Central memory CD8-positive, alpha-beta T cell (primary cell): Measurements from ENCODE around the gene DSG4.

Experiments
- ATAC-seq: fragments of 150-1000 bp; cut with Tn5 transposase; replicated peaks from 2 replicates; pipeline ENCODE4 v1.10.0; 2022; ENCODE audit warnings: mild to moderate bottlenecking, moderate FRiP score, moderate number of reproducible peaks; ENCODE audit not compliant: poor library complexity, severe bottlenecking; ENCODE audit errors: extremely low read depth
- DNase-seq, 2 donors: peaks; one replicate each; pipeline ENCODE4 v3.0.0; 2021; ENCODE audit warnings: low spot score in 2 of 2
- H3K27ac Mint-ChIP-seq: one replicate; pipeline ENCODE4 v1.8.0; 2022; ENCODE audit warnings: low read depth, mild to moderate bottlenecking, moderate library complexity, mixed read lengths
- H3K27me3 Mint-ChIP-seq: one replicate; pipeline ENCODE4 v1.8.0; 2022; ENCODE audit warnings: mixed read lengths
- H3K36me3 Mint-ChIP-seq: one replicate; pipeline ENCODE4 v1.8.0; 2022; ENCODE audit warnings: mild to moderate bottlenecking, moderate library complexity, mixed read lengths; ENCODE audit not compliant: insufficient read depth
- H3K4me1 Mint-ChIP-seq: one replicate; pipeline ENCODE4 v1.8.0; 2022; ENCODE audit warnings: mixed read lengths
- H3K4me3 Mint-ChIP-seq: one replicate; pipeline ENCODE4 v1.8.0; 2022; ENCODE audit warnings: mild to moderate bottlenecking, moderate library complexity, mixed read lengths
- H3K9me3 Mint-ChIP-seq: one replicate; pipeline ENCODE4 v1.8.0; 2022; ENCODE audit warnings: mixed read lengths

DSG4 gene

GRCh38 chr18:31438402-31438801, 61.8 kb downstream of the DSG4 start:
- Mint-ChIP-seq H3K27me3 (no peaks in the 10 kb centered on the region), H3K4me1 (no peaks in the 10 kb centered on the region), H3K36me3 (no peaks in the 10 kb centered on the region), H3K27ac (no peak overlapping the region), H3K9me3 (no peaks in the 10 kb centered on the region), H3K4me3 (no peak overlapping the region)
- DNase-seq, result no peak
- no peak for ATAC-seq

DNA sequence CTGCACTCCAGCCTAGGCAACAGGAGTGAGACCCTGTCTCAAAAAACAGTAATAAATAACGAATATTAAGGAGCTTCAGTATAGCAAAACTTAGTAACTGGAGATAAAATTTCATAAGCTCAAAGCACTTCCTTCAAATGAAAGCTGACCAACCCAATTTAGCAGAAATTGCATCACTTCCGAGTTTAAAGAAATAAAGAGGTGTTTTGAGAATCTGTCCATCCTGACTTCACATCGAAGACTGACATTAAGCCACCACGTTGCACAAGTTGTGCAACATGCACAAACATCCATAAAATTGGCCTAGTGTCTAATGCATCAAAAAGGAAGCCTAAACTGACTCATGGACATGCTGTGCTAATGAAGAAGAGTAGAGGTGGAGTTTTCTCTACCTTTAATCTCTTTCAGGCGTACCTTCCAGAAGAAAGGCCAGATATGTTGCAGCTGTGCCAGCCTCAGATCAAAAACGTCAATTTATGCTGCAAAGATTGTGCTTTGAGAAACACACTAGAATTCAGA, 63.3 kb downstream of the DSG4 start:
- Mint-ChIP-seq H3K4me1 (no peaks in the 10 kb centered on the region), H3K9me3 (no peaks in the 10 kb centered on the region), H3K36me3 (no peaks in the 10 kb centered on the region), H3K27me3 (no peaks in the 10 kb centered on the region), H3K27ac (no peak overlapping the region), H3K4me3 (no peak overlapping the region)
- ATAC-seq (no peak), DNase-seq (no peak)

- no peaks in the 10 kb centered on the region for H3K4me1 Mint-ChIP-seq
- DNase-seq (no peak), ATAC-seq (no peak)
- no peak overlapping the region for H3K4me3 Mint-ChIP-seq
- H3K27me3 Mint-ChIP-seq, result no peaks in the 10 kb centered on the region
- no peak overlapping the region for H3K27ac Mint-ChIP-seq
- no peaks in the 10 kb centered on the region for H3K9me3 Mint-ChIP-seq
- no peaks in the 10 kb centered on the region for H3K36me3 Mint-ChIP-seq
These were observed 64.2 kb downstream of the DSG4 start for GRCh38 chr18:31440787-31441186.

DNA sequence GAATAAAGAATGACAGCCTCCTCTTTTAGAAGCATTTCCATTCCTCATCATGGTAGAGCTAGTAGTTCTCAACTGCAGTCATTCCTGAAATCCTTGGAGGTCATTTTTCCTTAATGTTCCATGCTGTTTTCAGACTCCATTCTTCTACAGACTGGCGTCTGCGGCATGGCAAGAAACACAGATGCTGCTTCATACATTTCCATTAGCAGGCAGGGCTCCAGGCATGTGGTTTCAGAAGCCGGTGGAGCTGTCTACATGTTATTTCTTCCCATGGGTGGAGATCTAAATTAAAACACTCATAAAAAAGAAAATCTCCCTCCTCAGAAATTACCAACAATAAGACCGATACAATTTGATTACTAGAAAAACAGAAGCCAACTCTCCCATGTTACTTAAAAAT, 64.9 kb downstream of the DSG4 start:
- Mint-ChIP-seq H3K4me3 (no peak overlapping the region), H3K9me3 (no peaks in the 10 kb centered on the region), H3K27ac (no peak overlapping the region), H3K36me3 (no peaks in the 10 kb centered on the region), H3K27me3 (no peaks in the 10 kb centered on the region), H3K4me1 (no peaks in the 10 kb centered on the region)
- DNase-seq, result no peak
- ATAC-seq, result no peak

DNA sequence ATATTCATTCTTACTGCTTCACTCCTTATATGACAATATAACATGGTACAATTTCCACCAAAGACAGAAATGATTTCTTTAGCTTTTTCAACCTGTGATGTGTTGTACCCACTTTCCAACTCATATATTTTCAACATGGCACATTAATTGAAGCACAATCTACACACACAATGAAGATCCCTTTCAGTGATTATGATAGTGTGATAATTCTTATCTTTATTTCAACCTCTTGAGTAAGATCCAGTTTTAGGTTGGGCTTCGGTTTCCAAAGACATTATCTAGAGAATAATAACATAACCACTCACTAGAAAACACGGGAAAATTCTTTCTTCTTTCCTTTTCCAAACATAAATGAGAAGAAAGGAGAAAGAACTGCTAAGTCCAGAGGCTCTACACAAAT, 67.6 kb downstream of the DSG4 start:
- Mint-ChIP-seq H3K27ac (no peak overlapping the region), H3K4me3 (no peak overlapping the region), H3K9me3 (no peaks in the 10 kb centered on the region), H3K4me1 (no peaks in the 10 kb centered on the region), H3K36me3 (peaks cover 3% of the 10 kb centered on the region), H3K27me3 (no peaks in the 10 kb centered on the region)
- DNase-seq (no peak), ATAC-seq (no peak)

DNA sequence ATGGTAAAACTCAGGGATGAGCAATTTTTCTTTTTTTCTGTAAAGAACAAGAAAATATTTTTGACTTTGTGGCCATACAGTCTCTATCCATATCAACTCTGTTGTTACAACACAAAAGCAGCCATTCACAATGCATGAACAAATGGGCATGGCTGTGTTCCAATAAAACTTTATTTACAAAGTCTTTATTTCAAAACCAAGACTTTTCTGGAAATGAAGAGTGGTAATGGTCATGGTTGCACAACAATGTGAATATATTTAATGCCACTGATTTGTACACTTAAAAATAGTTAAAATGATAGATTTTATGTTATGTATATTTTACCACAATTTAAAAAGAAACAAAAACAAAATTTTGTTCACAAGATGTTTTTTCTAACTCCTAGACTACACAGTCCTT, 69.3 kb downstream of the DSG4 start:
- ATAC-seq (no peak), DNase-seq (no peak)
- no peak overlapping the region for H3K4me3 Mint-ChIP-seq
- peaks cover 3% of the 10 kb centered on the region for H3K36me3 Mint-ChIP-seq
- no peaks in the 10 kb centered on the region for H3K27me3 Mint-ChIP-seq
- no peaks in the 10 kb centered on the region for H3K4me1 Mint-ChIP-seq
- no peaks in the 10 kb centered on the region for H3K9me3 Mint-ChIP-seq
- H3K27ac Mint-ChIP-seq, result no peak overlapping the region

GRCh38 chr18:31446854-31447253, 70.3 kb downstream of the DSG4 start:
- Mint-ChIP-seq H3K4me1 (no peaks in the 10 kb centered on the region), H3K27me3 (no peaks in the 10 kb centered on the region), H3K27ac (no peak overlapping the region), H3K4me3 (no peak overlapping the region), H3K9me3 (no peaks in the 10 kb centered on the region), H3K36me3 (peaks cover 3% of the 10 kb centered on the region)
- DNase-seq (no peak), ATAC-seq (no peak)

- no peaks in the 10 kb centered on the region for H3K4me1 Mint-ChIP-seq
- no peak for ATAC-seq
- H3K36me3 Mint-ChIP-seq, result peaks cover 3% of the 10 kb centered on the region
- H3K9me3 Mint-ChIP-seq, result no peaks in the 10 kb centered on the region
- no peak within 1 kb of the TSS for H3K27ac Mint-ChIP-seq
- H3K27me3 Mint-ChIP-seq, result no peaks in the 10 kb centered on the region
- DNase-seq, result no peak
- H3K4me3 Mint-ChIP-seq, result no peak within 1 kb of the TSS
These were observed 71.1 kb downstream of the DSG4 start, which contains the start of gene DSG3 for GRCh38 chr18:31447530-31448191. TSS of gene DSG3 (plus strand) at chr18:31447741. CDS start at chr18:31447878, 137 bp downstream.

DNA sequence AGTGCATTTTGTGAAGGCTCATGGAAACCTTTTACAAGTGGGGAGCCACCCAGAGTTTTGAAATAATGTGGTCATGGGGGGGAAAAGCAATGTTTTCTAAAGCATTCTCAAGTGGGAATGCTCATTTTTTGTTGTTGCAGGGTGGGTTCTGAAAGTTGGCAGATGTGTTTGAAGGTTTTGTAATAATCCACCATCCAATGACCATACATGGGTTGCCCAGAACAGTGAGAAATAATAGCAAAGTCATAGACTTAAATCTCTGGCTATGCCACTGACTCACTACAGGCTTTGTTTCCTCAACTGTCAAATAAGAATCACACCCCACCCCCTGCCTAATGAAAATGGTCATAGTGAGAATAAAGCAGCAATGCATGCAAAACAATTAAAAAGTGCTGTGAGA, 73.8 kb downstream of the DSG4 start:
- DNase-seq (no peak), ATAC-seq (no peak)
- Mint-ChIP-seq H3K9me3 (no peaks in the 10 kb centered on the region), H3K36me3 (peaks cover 5% of the 10 kb centered on the region), H3K4me3 (no peak overlapping the region), H3K27me3 (no peaks in the 10 kb centered on the region), H3K4me1 (no peaks in the 10 kb centered on the region), H3K27ac (no peak overlapping the region)

DNA sequence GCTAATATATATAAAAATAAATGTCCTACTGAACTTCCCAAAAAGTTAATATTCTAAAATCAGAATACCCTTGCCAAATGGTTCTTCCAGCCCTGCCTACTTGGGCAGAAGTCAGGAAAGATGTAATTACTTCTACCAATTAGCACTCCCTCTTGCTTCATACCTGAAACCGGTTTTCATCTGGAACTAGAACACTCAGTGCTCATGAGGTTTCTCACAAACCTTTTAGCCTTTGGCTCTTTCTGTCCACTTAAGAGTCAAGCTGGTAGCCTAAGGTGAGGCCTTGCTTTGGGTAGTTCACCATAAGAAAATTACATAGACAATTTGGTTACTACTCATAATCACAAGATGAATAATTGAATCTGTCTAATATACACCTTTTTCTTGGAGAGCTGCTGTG, 75.0 kb downstream of the DSG4 start:
- no peaks in the 10 kb centered on the region for H3K4me1 Mint-ChIP-seq
- no peaks in the 10 kb centered on the region for H3K9me3 Mint-ChIP-seq
- no peak for DNase-seq
- H3K36me3 Mint-ChIP-seq, result peaks cover 5% of the 10 kb centered on the region
- no peaks in the 10 kb centered on the region for H3K27me3 Mint-ChIP-seq
- H3K4me3 Mint-ChIP-seq, result no peak overlapping the region
- no peak for ATAC-seq
- H3K27ac Mint-ChIP-seq, result no peak overlapping the region

DNA sequence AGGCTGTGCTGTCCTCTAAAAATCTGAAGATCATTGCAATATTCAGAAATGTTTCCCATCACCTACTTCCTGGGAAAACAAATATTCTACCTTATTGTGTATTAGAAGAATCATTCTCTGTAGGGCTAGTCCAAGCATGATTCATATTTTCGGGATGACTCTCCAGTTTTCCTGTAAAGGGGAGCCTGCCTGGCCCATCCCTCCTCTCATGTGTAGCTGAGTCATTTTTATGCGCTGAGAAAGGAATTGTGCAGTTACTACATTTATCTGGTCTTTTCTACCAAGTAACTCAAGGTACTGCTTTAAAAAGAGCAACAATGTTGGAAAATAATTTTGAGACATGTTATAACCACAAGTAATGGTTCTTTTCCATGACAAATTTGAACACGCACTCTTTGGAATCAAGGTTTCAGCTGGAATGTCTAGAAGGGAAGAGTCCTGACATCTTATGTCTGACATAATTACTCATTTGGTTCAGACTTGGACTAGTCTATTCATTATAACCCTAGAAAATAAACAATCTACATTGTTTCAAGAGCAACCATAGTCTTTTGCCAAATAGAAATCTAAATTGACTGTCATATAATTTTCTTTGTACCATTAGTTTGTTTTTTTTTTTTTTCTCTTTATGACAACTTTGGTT, 77.6 kb downstream of the DSG4 start:
- Mint-ChIP-seq H3K4me1 (no peaks in the 10 kb centered on the region), H3K9me3 (peaks cover under 1% of the 10 kb centered on the region), H3K4me3 (no peak overlapping the region), H3K36me3 (peaks cover 2% of the 10 kb centered on the region), H3K27ac (no peak overlapping the region), H3K27me3 (no peaks in the 10 kb centered on the region)
- DNase-seq (no peak), ATAC-seq (no peak)
